Stomach (tissue), 4 donors: ENCODE data around the gene FGF5.

Source experiments
- POLR2A ChIP-seq, 4 donors: fragments of 450-650 bp; IDR thresholded peaks; one replicate each; pipeline ENCODE4 v1.6.1; 2016; ENCODE audit warnings: antibody characterized with exemption in 4 of 4, control low read depth in 2 of 4, mild to moderate bottlenecking in 1 of 4, moderate library complexity in 1 of 4
- TF ChIP-seq, protein P1 (sequence below), 7 experiments: fragments of 450-650 bp in 4 of 7; fragments of 200-600 bp in 3 of 7; sonication (generic) in 3 of 7; IDR thresholded peaks; one replicate each; pipeline ENCODE4 v1.5.1; 2016 to 2019; ENCODE audit warnings: antibody characterized with exemption in 7 of 7, control low read depth in 2 of 7, mild to moderate bottlenecking in 1 of 7

DNA sequence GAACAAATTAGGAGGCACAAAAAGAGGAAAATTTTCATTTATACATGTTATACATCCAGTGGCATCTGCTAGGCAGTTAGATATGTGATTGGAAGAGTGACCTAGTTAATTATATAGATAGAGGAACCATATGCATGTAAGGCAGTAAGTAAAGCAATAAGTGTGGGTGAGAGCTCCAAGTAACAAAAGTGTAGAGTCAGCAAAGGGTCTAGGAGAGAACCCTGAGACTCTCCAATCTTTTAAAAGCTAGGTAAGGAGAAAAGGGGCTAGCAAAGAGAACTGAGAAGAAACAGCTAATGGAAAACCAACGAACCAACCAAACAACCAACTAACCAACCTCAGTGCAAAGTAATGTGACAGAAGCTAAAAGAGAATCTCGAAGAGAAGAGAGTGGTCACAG lies 65.2 kb downstream of the FGF5 start:
- no peak for TF ChIP-seq POLR2A (IDR thresholded peaks at IDR 0.05)
- TF ChIP-seq, protein P1, sequence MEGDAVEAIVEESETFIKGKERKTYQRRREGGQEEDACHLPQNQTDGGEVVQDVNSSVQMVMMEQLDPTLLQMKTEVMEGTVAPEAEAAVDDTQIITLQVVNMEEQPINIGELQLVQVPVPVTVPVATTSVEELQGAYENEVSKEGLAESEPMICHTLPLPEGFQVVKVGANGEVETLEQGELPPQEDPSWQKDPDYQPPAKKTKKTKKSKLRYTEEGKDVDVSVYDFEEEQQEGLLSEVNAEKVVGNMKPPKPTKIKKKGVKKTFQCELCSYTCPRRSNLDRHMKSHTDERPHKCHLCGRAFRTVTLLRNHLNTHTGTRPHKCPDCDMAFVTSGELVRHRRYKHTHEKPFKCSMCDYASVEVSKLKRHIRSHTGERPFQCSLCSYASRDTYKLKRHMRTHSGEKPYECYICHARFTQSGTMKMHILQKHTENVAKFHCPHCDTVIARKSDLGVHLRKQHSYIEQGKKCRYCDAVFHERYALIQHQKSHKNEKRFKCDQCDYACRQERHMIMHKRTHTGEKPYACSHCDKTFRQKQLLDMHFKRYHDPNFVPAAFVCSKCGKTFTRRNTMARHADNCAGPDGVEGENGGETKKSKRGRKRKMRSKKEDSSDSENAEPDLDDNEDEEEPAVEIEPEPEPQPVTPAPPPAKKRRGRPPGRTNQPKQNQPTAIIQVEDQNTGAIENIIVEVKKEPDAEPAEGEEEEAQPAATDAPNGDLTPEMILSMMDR (IDR thresholded peaks at IDR 0.05): no peak
